IMR-90 (cell line): ENCODE data around the gene SKIC8. TPM values are rescaled to one million over a fixed set of nuclear protein-coding genes. Genes with fewer than 3 reads are reported as not detected.

Source experiments
- ATAC-seq: fragments of 200-7000 bp; cut with Tn5 transposase; 2 replicates; pipeline ENCODE4 v1.9.1; 2020; ENCODE audit warnings: low read depth, mild to moderate bottlenecking, moderate library complexity
- BruUV-seq: library from RNA; stranded (reverse); fragments of 400-500 nt; replicated peaks from 2 replicates; lab custom pipeline; 2021; lab: Mats Ljungman, UMichigan
- CTCF ChIA-PET: fragments of 300-600 bp; formaldehyde crosslinking; extraction: SDS; loops from one replicate; lab custom pipeline; 2021; ENCODE audit warnings: antibody characterized with exemption; lab: Yijun Ruan, JAX
- POLR2A ChIA-PET: fragments of 300-600 bp; sonication (Branson Sonifier 250); formaldehyde crosslinking; loops from one replicate; lab custom pipeline; 2022; ENCODE audit warnings: antibody characterized with exemption; ENCODE audit not compliant: unreplicated experiment; lab: Charles Lee
- DNase-seq: peaks from one replicate; pipeline ENCODE4 v3.0.0; 2013
- H2AFZ ChIP-seq: replicated peaks from 2 replicates; pipeline ENCODE3; 2013; ENCODE audit warnings: low read length, mild to moderate bottlenecking; ENCODE audit not compliant: poor library complexity
- H2AK5ac ChIP-seq: 2 replicates; pipeline ENCODE4 v1.6.1; 2013; ENCODE audit warnings: low read depth, low read length, inconsistent platforms
- H2AK9ac ChIP-seq: replicated peaks from 2 replicates; pipeline ENCODE3; 2013; ENCODE audit warnings: mild to moderate bottlenecking, low read depth, low read length, moderate library complexity; ENCODE audit not compliant: poor library complexity
- H2BK120ac ChIP-seq: 2 replicates; pipeline ENCODE4 v1.6.1; 2013; ENCODE audit warnings: low read depth, low read length, inconsistent platforms
- H2BK15ac ChIP-seq: 3 replicates; pipeline ENCODE4 v1.6.1; 2013; ENCODE audit warnings: low read depth, low read length, inconsistent platforms
- H2BK20ac ChIP-seq: 2 replicates; pipeline ENCODE4 v1.6.1; 2013; ENCODE audit warnings: low read depth, mild to moderate bottlenecking, inconsistent platforms, low read length, moderate library complexity
- H2BK5ac ChIP-seq: 2 replicates; pipeline ENCODE4 v1.6.1; 2013; ENCODE audit warnings: mild to moderate bottlenecking, low read depth, low read length, inconsistent platforms; ENCODE audit not compliant: poor library complexity, severe bottlenecking
- H3K14ac ChIP-seq: replicated peaks from 2 replicates; pipeline ENCODE4 v1.6.1; 2013; ENCODE audit warnings: low read depth, low read length, inconsistent platforms
- H3K18ac ChIP-seq: 2 replicates; pipeline ENCODE4 v1.6.1; 2013; ENCODE audit warnings: low read depth, low read length, control low read depth
- H3K23ac ChIP-seq: 2 replicates; pipeline ENCODE4 v1.6.1; 2013; ENCODE audit warnings: low read depth, low read length, inconsistent platforms
- H3K27ac ChIP-seq: 2 replicates; pipeline ENCODE4 v1.5.1; 2013; ENCODE audit warnings: mild to moderate bottlenecking, control low read depth, low read length; ENCODE audit not compliant: insufficient read depth
- H3K27me3 ChIP-seq: 2 replicates; pipeline ENCODE4 v1.6.1; 2013; ENCODE audit warnings: low read length; ENCODE audit not compliant: control insufficient read depth, insufficient read depth
- H3K36me3 ChIP-seq: 2 replicates; pipeline ENCODE4 v1.6.1; 2013; ENCODE audit warnings: low read length, mixed read lengths; ENCODE audit not compliant: control insufficient read depth, insufficient read depth
- H3K4ac ChIP-seq: 2 replicates; pipeline ENCODE4 v1.6.1; 2013; ENCODE audit warnings: low read depth, low read length, inconsistent platforms
- H3K4me1 ChIP-seq: 2 replicates; pipeline ENCODE4 v1.6.1; 2013; ENCODE audit warnings: low read length, mixed read lengths; ENCODE audit not compliant: control insufficient read depth, insufficient read depth
- H3K4me2 ChIP-seq: 2 replicates; pipeline ENCODE4 v1.6.1; 2013; ENCODE audit warnings: low read depth, mild to moderate bottlenecking, control low read depth, low read length, moderate library complexity
- H3K4me3 ChIP-seq: 2 replicates; pipeline ENCODE4 v1.5.1; 2013; ENCODE audit warnings: low read depth, mild to moderate bottlenecking, control low read depth, low read length, moderate library complexity; ENCODE audit not compliant: insufficient read depth
- H3K56ac ChIP-seq: 2 replicates; pipeline ENCODE4 v1.6.1; 2013; ENCODE audit warnings: low read length, inconsistent platforms; ENCODE audit not compliant: insufficient read depth; ENCODE audit errors: extremely low read depth
- H3K79me1 ChIP-seq, 2 experiments: 2 replicates each; pipeline ENCODE4 v1.6.1; 2013; ENCODE audit warnings: low read length in 2 of 2, inconsistent platforms in 1 of 2, low read depth in 1 of 2
- H3K9ac ChIP-seq: 2 replicates; pipeline ENCODE4 v1.6.1; 2013; ENCODE audit warnings: low read depth, low read length, control low read depth
- H3K9me1 ChIP-seq: 2 replicates; pipeline ENCODE4 v1.6.1; 2013; ENCODE audit warnings: low read length, inconsistent platforms; ENCODE audit not compliant: insufficient read depth
- H3K9me3 ChIP-seq: 2 replicates; pipeline ENCODE4 v1.6.1; 2013; ENCODE audit warnings: low read length; ENCODE audit not compliant: control insufficient read depth, insufficient read depth
- H4K20me1 ChIP-seq: 2 replicates; pipeline ENCODE4 v1.6.1; 2013; ENCODE audit warnings: low read length, inconsistent platforms; ENCODE audit not compliant: insufficient read depth
- H4K5ac ChIP-seq: 2 replicates; pipeline ENCODE4 v1.6.1; 2013; ENCODE audit warnings: mild to moderate bottlenecking, low read depth, low read length, control low read depth
- H4K8ac ChIP-seq, 2 experiments: 2 replicates each; pipeline ENCODE4 v1.6.1; 2013; ENCODE audit warnings: low read depth in 2 of 2, low read length in 2 of 2, control low read depth in 1 of 2, inconsistent platforms in 1 of 2
- H4K91ac ChIP-seq: 2 replicates; pipeline ENCODE4 v1.6.1; 2013; ENCODE audit warnings: low read depth, low read length, inconsistent platforms; ENCODE audit not compliant: insufficient read depth
- MAZ ChIP-seq: IDR thresholded peaks from 2 replicates; pipeline ENCODE4 v1.6.1; 2012; ENCODE audit warnings: low read depth, mild to moderate bottlenecking, low read length, improper control_type of control experiment, moderate library complexity, borderline replicate concordance
- RAD21 ChIP-seq: IDR thresholded peaks from 2 replicates; pipeline ENCODE4 v1.6.1; 2012; ENCODE audit warnings: low read length, improper control_type of control experiment
- RCOR1 ChIP-seq: IDR thresholded peaks from 2 replicates; pipeline ENCODE4 v1.6.1; 2012; ENCODE audit warnings: mild to moderate bottlenecking, low read length, improper control_type of control experiment; ENCODE audit not compliant: insufficient replicate concordance
- WGBS, 2 experiments: methylation state at CpG; one replicate each; pipeline versions ENCODE4 v1.1.5 to v1.1.7; 2013; ENCODE audit warnings: missing lambda C conversion rate in 2 of 2; ENCODE audit not compliant: insufficient read length in 1 of 2; ENCODE audit errors: extremely low coverage in 2 of 2; 5-methylcytosine and 5-hydroxymethylcytosine counted together
- dilution Hi-C: fragments of 300-500 bp; cut with HindIII; formaldehyde crosslinking; loops from one replicate; pipeline ENCODE4 v1.14.3; 2018; ENCODE audit warnings: low sequenced_read_pairs; ENCODE audit not compliant: unreplicated experiment
- in situ Hi-C: fragments of 300-500 bp; cut with MboI; formaldehyde crosslinking; loops from 3 replicates; pipeline ENCODE4 v1.14.3; 2019; ENCODE audit warnings: low sequenced_read_pairs, inconsistent platforms, mixed read lengths
- intact Hi-C: fragments of 100-400 bp; cut with micrococcal nuclease; formaldehyde crosslinking; loops from 2 replicates; pipeline ENCODE4 v1.10.0; 2022
- polyA plus RNA-seq, 3 experiments: library from polyadenylated mRNA; depleted of rRNA; stranded (reverse); fragments of >200 nt; gene quantifications; 2 replicates each; pipeline ENCODE4 v1.2.3, GENCODE V29; 2012; ENCODE audit warnings: low replicate concordance in 1 of 3
- total RNA-seq: library from RNA; depleted of rRNA; stranded (reverse); fragments of >200 nt; gene quantifications from 2 replicates; pipeline ENCODE4 v1.2.3, GENCODE V29; 2012

SKIC8 gene
- total and polyA plus RNA-seq, 2 of the 4 experiments (the other 2 are of a cell fraction): 72.2 to 124 TPM

DNA sequence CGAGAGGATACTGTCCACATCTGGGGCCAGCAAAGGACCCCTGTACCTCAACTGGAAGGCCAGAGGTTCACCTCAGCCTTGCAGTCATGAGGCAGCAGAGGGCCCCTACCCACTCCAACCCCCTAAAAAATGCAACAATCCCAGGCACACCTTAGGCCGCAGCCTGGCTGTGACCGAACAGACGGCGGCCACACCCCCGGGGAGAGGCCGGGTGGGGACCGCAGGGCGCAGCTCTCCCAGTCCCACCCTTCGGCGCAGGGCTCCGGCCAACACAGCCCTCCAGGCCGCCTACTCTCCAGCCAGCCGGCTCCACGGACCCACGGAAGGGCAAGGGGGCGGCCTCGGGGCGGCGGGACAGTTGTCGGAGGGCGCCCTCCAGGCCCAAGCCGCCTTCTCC lies 35.5 kb downstream of the SKIC8 start:
- no peak overlapping the region for H3K27ac ChIP-seq
- H3K9me3 ChIP-seq: no peaks in the 10 kb centered on the region
- intact Hi-C loops: no loop called here
- no peak overlapping the region for H3K18ac ChIP-seq
- no peak overlapping the region for H3K4ac ChIP-seq
- H4K91ac ChIP-seq: no peak overlapping the region
- no peaks in the 10 kb centered on the region for H3K79me1 ChIP-seq
- peaks cover 10% of the 10 kb centered on the region for H3K4me1 ChIP-seq
- no peak overlapping the region for H2BK120ac ChIP-seq
- no peak overlapping the region for H2AK5ac ChIP-seq
- no peak overlapping the region for H2AK9ac ChIP-seq
- H4K5ac ChIP-seq: no peak overlapping the region
- peaks cover 18% of the 10 kb centered on the region; the same call in 1 of the 2 replicates for H3K27me3 ChIP-seq
- no peak overlapping the region for H3K14ac ChIP-seq
- no peak overlapping the region for H4K8ac ChIP-seq
- H3K9me1 ChIP-seq: 0 out of 2 replicates have a peak, but pooled peaks cover 3% of the 10 kb centered on the region
- no peak overlapping the region for H2BK5ac ChIP-seq
- ChIA-PET CTCF (no interaction called here), POLR2A (no interaction called here)
- no peaks in the 10 kb centered on the region for H3K36me3 ChIP-seq
- TF ChIP-seq RCOR1 (no peak), RAD21 (no peak), MAZ (no peak)
- no peaks in the 10 kb centered on the region for H4K20me1 ChIP-seq
- WGBS, 2 experiments: 91% methylated on average over 12 of the region's 23 CpGs; no CpG with 5 or more reads in 1 of the 2 experiments
- ATAC-seq (no peak), DNase-seq (no peak)
- H3K56ac ChIP-seq: no peak overlapping the region
- no TSS peak for BruUV-seq
- no peak overlapping the region for H3K4me2 ChIP-seq
- no peak overlapping the region for H2BK20ac ChIP-seq
- H3K9ac ChIP-seq: no peak overlapping the region
- no peak overlapping the region for H3K4me3 ChIP-seq
- H2BK15ac ChIP-seq: no peak overlapping the region
- dilution Hi-C loops: no loop called here
- in situ Hi-C loops: no loop called here
- H2AFZ ChIP-seq: peak overlapping the region; percentile 74
- H3K23ac ChIP-seq: no peak overlapping the region
